NCI-H226 (cell line): ENCODE results near the gene MISP3.

Experiments used
- DNase-seq: peaks from one replicate; pipeline ENCODE4 v3.0.0-alpha.2; 2015

Gene MISP3

DNA sequence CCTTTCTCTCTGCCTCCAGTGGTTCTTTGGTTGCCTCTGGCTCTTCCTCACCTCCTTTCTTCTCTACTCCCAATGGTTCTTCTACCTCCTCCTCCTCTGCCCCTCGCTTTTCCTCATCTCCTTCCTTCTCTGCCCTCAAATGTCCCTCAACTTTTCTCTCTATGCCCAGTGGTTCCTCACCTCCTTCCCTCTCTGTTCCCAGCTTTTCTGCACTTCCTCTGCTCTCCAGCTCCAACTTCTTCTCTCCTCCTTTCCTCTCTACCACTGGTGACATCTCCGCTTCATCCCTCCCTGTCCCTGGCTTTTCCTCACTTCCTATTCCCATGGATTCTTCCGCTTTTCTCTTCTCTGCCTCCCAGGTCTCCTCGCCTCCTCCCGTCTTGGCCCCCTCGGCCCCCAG is 18.5 kb upstream of the MISP3 start:
- DNase-seq = no peak

- no peak for DNase-seq
Observed at GRCh38 chr19:14054721-14055120, 17.9 kb upstream of the MISP3 start.

- no peak for DNase-seq
Observed at GRCh38 chr19:14055396-14055795, 17.2 kb upstream of the MISP3 start.

GRCh38 chr19:14056069-14056666 is 16.4 kb upstream of the MISP3 start:
- no peak for DNase-seq

GRCh38 chr19:14056741-14057356 is 15.7 kb upstream of the MISP3 start:
- DNase-seq = no peak

- no peak for DNase-seq
Observed at GRCh38 chr19:14058182-14059092, 14.1 kb upstream of the MISP3 start.

- DNase-seq = no peak
Observed at GRCh38 chr19:14059093-14059480, 13.5 kb upstream of the MISP3 start.

- no peak for DNase-seq
Observed at GRCh38 chr19:14059652-14060155, 12.9 kb upstream of the MISP3 start.

GRCh38 chr19:14061081-14061749 is 11.4 kb upstream of the MISP3 start:
- DNase-seq = no peak

DNA sequence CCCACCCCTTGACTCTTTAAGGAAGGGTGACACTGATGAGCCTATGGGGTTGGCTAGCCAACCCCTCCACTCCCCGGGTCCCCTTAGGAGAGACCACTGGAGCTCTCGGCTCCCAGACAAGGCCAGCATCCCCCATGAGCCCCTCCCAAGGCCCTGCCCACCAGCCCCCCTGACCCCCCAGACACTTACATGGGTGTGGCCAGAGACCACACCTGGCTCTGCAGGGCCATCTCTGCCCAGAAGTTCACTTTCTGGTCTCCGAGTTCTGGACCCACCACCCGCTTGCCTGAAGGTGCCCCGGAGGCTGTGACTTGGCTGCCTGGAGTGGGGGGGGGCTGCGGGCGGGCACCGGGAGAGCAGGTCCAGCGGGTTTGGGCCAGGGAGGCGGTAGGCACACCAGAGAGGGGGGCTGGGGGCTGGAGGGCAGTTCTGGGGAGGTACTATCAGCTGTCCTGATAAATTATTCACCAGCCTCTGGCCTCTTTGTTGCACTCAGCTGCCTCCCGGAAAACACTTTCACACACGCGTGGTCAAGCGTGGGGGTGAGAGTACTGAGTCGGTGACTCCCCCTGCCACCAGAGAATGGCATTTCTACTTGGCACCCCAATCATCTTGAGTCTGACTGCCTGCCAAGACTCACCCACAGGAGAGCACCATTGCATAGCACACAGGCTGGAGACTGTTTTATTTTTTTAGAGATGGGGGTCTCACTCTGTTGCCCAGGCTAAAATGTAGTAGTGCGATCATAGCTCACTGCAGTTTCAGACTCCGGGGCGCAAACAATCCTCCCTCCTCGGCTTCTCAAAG is 10.6 kb upstream of the MISP3 start, which contains the start of gene PALM3:
Gene PALM3 (minus strand): TSS at position 326 of the 807 bp plus-strand sequence. CDS start 96 bp downstream, at position 230.
- DNase-seq = no peak

DNA sequence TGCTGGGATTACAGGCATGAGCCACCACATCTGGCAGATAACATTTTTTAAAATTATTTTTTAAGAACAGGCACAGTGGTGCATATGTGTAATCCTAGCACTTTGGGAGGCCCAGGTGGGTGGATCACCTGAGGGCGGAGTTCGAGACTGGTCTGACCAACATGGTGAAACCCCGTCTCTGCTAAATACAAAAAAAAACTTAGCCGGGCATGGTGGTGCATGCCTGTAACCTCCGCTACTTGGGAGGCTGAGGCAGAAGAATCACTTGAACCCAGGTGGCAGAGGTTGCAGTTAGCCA is 10.1 kb upstream of the MISP3 start:
- DNase-seq = no peak

- DNase-seq = no peak
Observed at GRCh38 chr19:14063105-14063504, 9.5 kb upstream of the MISP3 start.

- no peak for DNase-seq
Observed at GRCh38 chr19:14066134-14066533, 6.5 kb upstream of the MISP3 start.

GRCh38 chr19:14070268-14071050 is 2.1 kb upstream of the MISP3 start:
- no peak for DNase-seq

DNA sequence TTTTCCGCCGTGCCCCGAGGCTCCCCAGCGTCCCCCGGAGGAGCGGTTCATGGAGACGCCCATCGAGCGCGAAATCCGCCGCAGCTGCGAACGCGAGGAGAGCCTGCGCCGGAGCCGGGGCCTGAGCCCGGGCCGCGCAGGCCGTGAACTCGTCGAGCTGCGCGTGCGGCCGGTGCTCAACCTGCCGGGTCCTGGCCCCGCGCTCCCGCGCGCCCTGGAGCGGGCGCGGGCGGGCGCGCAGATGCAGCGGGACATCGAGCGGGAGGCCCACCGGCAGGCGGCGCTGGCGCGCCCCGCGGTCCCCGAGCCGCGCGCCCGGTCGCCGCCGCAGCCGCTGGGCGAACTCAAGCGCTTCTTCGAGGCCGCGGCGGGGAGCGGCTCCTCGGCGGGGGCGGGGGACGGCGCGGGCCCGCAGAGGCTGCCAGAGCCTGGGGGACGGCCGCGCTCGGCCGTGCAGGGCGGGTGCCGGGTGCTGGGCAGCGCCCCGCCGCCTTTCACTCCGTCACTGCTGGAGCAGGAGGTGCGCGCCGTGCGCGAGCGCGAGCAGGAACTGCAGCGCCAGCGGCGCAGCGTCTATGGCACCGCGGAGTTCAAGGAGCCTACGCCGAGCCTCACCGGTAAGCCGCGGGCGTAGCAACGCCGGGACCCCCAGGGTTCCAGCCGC is 807 bp downstream of the MISP3 start:
- peak; percentile 71 for DNase-seq

DNA sequence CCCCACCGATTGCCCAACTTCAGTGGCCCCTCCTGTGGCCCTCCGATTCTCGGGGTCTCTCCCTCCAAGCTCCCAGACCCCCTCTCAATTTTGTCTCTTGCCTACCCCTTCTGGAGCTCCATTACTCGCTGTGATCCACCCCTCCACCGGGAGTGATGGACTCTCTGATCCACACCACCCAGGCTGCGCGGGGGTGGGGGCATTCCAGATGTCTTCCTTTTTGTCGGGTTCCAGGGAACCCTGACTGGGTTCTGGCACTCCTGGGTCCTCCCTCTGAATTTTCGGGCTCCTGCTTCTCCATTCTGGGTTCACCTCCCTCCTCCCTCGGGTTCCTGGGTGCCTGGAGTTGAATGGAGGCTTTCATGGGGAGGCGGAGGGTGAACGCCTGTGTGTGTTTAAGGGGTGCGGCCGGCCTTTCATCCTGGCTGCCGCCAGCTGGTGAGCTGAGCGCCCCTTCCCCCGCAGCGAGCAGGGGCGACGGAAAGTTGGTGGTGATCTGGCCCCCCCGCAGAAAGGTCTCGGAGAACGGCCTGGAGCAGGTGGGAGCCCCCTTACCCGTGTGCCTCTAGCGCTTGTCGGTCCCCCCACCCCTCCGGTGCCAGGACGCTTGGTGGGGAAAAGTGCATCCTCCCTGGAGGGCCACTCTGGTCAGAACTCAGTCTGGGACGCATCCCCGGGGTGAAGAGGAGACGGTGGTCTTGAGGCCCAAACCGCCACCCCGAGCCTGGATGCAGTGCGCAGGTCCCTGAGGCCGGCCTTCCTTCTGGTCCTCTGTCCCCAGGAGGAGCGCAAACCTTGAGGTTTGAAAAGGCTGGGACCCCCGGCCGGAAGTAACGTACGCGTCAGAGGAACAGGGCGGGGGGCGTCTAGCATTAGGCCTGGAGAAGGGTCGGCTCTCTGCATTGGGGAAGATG is 1.6 kb downstream of the MISP3 start:
- no peak for DNase-seq

DNA sequence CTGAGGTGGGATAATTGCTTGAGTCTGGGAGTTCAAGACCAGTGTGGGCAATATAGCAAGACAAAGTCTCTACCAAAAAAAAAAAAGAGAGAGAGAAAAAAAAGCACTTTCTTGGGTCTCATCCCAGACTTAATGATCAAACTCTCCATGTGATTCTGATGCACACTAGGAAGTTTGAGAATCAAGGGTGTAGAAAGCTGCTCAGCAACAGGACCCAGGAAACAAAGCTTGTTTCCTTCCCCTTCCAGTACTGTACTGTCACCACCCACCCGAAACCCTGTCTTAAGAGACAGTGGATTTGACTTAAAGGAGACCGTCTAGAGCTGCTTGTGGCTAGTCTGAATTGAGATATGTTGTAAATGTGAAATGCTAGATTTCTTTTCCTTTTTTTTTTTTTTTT is 5.8 kb downstream of the MISP3 start:
- no peak for DNase-seq

DNA sequence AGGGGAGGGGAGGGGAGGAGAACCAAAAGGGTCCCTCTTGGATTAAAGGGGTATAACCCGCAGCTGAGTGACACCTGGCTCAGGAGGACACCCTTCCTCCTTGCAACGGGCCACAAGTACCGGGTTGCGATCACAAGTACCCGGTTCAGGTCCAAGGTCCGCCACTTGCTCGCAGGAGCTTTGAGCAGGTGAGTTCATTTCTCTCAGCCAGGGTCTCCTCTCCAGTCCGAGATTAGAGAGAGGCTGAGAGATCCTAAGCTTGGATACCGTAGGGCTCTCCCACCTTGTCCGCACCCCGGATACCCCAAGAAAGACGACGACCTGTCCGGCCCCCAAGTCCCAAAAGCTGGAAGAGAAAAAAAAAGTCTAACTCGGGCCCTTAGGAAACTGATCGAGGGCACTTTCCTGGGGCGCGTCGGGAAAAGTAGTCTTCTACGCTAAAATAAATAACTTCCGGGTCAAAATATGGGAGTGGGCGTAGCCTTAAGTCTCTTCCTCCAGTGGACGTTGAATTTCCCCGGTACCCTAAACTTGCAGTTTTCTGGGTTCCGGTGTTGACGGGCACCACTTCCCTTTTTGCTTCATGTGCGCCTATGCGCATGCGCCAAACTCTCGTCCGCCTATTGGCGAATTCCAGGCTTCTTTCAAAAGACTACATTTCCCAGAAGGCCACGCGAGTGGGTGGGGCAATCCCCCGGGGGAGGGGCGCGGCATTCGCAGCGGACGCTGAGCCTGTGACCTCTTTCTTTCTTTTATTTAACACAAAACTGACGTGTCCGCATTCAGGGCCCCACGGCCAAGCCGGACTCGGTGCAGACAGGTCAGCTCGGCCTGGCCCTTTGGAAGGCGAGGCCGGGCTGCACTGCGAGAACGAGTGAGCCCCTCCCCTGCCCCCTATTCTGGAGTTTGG is 8.6 kb downstream of the MISP3 start:
- peak; percentile 96 for DNase-seq
